HG03095 (cell line): ENCODE measurements around the gene PSD2.

Experiments
- ATAC-seq: cut with Tn5 transposase; IDR thresholded peaks from one replicate; pipeline ENCODE4 v1.9.1; 2021; ENCODE audit warnings: moderate library complexity; ENCODE audit not compliant: unreplicated experiment

The PSD2 gene

GRCh38 chr5:139852696-139853095, 57.1 kb downstream of the PSD2 start:
- no peak for ATAC-seq

GRCh38 chr5:139854029-139854605, 58.5 kb downstream of the PSD2 start:
- ATAC-seq: no peak

- ATAC-seq: no peak
Observed at GRCh38 chr5:139854953-139855352, 59.3 kb downstream of the PSD2 start.

GRCh38 chr5:139855451-139855850, 59.8 kb downstream of the PSD2 start:
- no peak for ATAC-seq

- no peak for ATAC-seq
Observed at GRCh38 chr5:139855946-139856540, 60.4 kb downstream of the PSD2 start.

GRCh38 chr5:139856714-139857113, 61.1 kb downstream of the PSD2 start:
- ATAC-seq: no peak

- no peak for ATAC-seq
Observed at GRCh38 chr5:139859013-139859412, 63.4 kb downstream of the PSD2 start.

GRCh38 chr5:139861021-139861888, 65.6 kb downstream of the PSD2 start:
- ATAC-seq: no peak

GRCh38 chr5:139861889-139862207, 66.2 kb downstream of the PSD2 start:
- ATAC-seq: no peak

- no peak for ATAC-seq
Observed at GRCh38 chr5:139862313-139862712, 66.7 kb downstream of the PSD2 start.

GRCh38 chr5:139862803-139863202, 67.2 kb downstream of the PSD2 start:
- ATAC-seq: no peak

GRCh38 chr5:139863361-139863760, 67.8 kb downstream of the PSD2 start:
- no peak for ATAC-seq

- ATAC-seq: peak; percentile 73
Observed at GRCh38 chr5:139863855-139864558, 68.4 kb downstream of the PSD2 start.

GRCh38 chr5:139864716-139865483, 69.3 kb downstream of the PSD2 start:
- ATAC-seq: no peak

GRCh38 chr5:139867109-139867508, 71.5 kb downstream of the PSD2 start:
- no peak for ATAC-seq

GRCh38 chr5:139867581-139867980, 72.0 kb downstream of the PSD2 start:
- no peak for ATAC-seq

- no peak for ATAC-seq
Observed at GRCh38 chr5:139869042-139869790, 73.6 kb downstream of the PSD2 start.

GRCh38 chr5:139870677-139871076, 75.1 kb downstream of the PSD2 start:
- ATAC-seq: no peak

- no peak for ATAC-seq
Observed at GRCh38 chr5:139871614-139872013, 76.0 kb downstream of the PSD2 start.
